HEK293 (cell line): Measurements from ENCODE around the gene FUT1.

ENCODE experiments used
- CTCF ChIA-PET: fragments of 350-600 bp; formaldehyde crosslinking; extraction: SDS; loops from one replicate; lab custom pipeline; 2021; ENCODE audit warnings: antibody characterized with exemption; lab: Yijun Ruan, JAX
- POLR2A ChIA-PET: fragments of 300-600 bp; formaldehyde crosslinking; extraction: SDS; loops from one replicate; lab custom pipeline; 2020; ENCODE audit warnings: antibody characterized with exemption, inconsistent platforms; lab: Yijun Ruan, JAX
- H3K27ac ChIP-seq: fragments of 200-500 bp; sonication (Bioruptor generic); 2 replicates; pipeline ENCODE4 v1.5.1; 2014; ENCODE audit warnings: low read depth, low read length, control low read depth, inconsistent platforms; ENCODE audit errors: extremely low read depth
- H3K36me3 ChIP-seq, 2 experiments: fragments of 200-500 bp in 1 of 2; sonication (Bioruptor generic) in 1 of 2; 1 replicate in 1 of 2; 2 replicates in 1 of 2; pipeline ENCODE4 v1.5.1; 2014 to 2017; ENCODE audit warnings: inconsistent platforms in 2 of 2, low read length in 2 of 2; ENCODE audit not compliant: control insufficient read depth in 2 of 2, insufficient read depth in 1 of 2
- H3K4me1 ChIP-seq: fragments of 200-500 bp; sonication (Bioruptor generic); 2 replicates; pipeline ENCODE4 v1.5.1; 2014; ENCODE audit warnings: mild to moderate bottlenecking, low read length, inconsistent platforms; ENCODE audit not compliant: control insufficient read depth, insufficient read depth
- H3K4me3 ChIP-seq: 2 replicates; pipeline ENCODE4 v1.5.1; 2011; ENCODE audit warnings: low read depth, mild to moderate bottlenecking, control low read depth, low read length, moderate library complexity
- H3K9me3 ChIP-seq: fragments of 200-500 bp; sonication (Bioruptor generic); 2 replicates; pipeline ENCODE4 v1.5.1; 2014; ENCODE audit warnings: low read depth, low read length, inconsistent platforms; ENCODE audit not compliant: control insufficient read depth, insufficient read depth
- BCL11A ChIP-seq: fragments of 450-650 bp; formaldehyde crosslinking; IDR thresholded peaks from 2 replicates; pipeline ENCODE4 v1.5.1; 2016; ENCODE audit warnings: low read depth, missing biosample characterization, missing genetic modification characterization
- BCL11B ChIP-seq: fragments of 450-650 bp; formaldehyde crosslinking; IDR thresholded peaks from 2 replicates; pipeline ENCODE4 v1.5.1; 2016; ENCODE audit warnings: low read depth, missing biosample characterization, missing genetic modification characterization
- KLF7 ChIP-seq: fragments of 450-650 bp; formaldehyde crosslinking; IDR thresholded peaks from 2 replicates; pipeline ENCODE4 v1.5.1; 2016; ENCODE audit warnings: missing biosample characterization, missing genetic modification characterization, borderline replicate concordance
- MYNN ChIP-seq: fragments of 450-650 bp; formaldehyde crosslinking; IDR thresholded peaks from 2 replicates; pipeline ENCODE4 v1.5.1; 2016; ENCODE audit warnings: missing biosample characterization, missing genetic modification characterization, borderline replicate concordance
- REPIN1 ChIP-seq: fragments of 450-650 bp; formaldehyde crosslinking; IDR thresholded peaks from 2 replicates; pipeline ENCODE4 v1.5.1; 2017; ENCODE audit warnings: missing biosample characterization, missing genetic modification characterization, low read depth
- SETDB1 ChIP-seq: IDR thresholded peaks from one replicate; pipeline ENCODE4 v1.6.1; 2017; ENCODE audit warnings: mild to moderate bottlenecking, low read length, moderate library complexity, mixed read lengths; ENCODE audit not compliant: insufficient read length
- SP7 ChIP-seq: fragments of 450-650 bp; formaldehyde crosslinking; IDR thresholded peaks from 2 replicates; pipeline ENCODE4 v1.5.1; 2016; ENCODE audit warnings: missing biosample characterization, missing genetic modification characterization
- TCF7L2 ChIP-seq: IDR thresholded peaks from 2 replicates; pipeline ENCODE4 v1.6.1; 2011; ENCODE audit warnings: low read depth, mild to moderate bottlenecking, inconsistent platforms, low read length, moderate library complexity, borderline replicate concordance
- YY1 ChIP-seq: fragments of 450-650 bp; formaldehyde crosslinking; IDR thresholded peaks from 2 replicates; pipeline ENCODE4 v1.5.1; 2018; ENCODE audit warnings: missing biosample characterization, missing genetic modification characterization
- ZBTB10 ChIP-seq: fragments of 450-650 bp; formaldehyde crosslinking; IDR thresholded peaks from 2 replicates; pipeline ENCODE4 v1.5.1; 2016; ENCODE audit warnings: missing biosample characterization, missing genetic modification characterization
- ZNF10 ChIP-seq: fragments of 450-650 bp; formaldehyde crosslinking; IDR thresholded peaks from 2 replicates; pipeline ENCODE4 v1.5.1; 2017; ENCODE audit warnings: missing biosample characterization, missing genetic modification characterization
- ZNF133 ChIP-seq: fragments of 450-650 bp; formaldehyde crosslinking; IDR thresholded peaks from 2 replicates; pipeline ENCODE4 v1.5.1; 2016; ENCODE audit warnings: missing biosample characterization, missing genetic modification characterization
- ZNF223 ChIP-seq: fragments of 450-650 bp; formaldehyde crosslinking; IDR thresholded peaks from 2 replicates; pipeline ENCODE4 v1.5.1; 2016; ENCODE audit warnings: missing biosample characterization, missing genetic modification characterization
- ZNF23 ChIP-seq: fragments of 450-650 bp; formaldehyde crosslinking; IDR thresholded peaks from 2 replicates; pipeline ENCODE4 v1.5.1; 2016; ENCODE audit warnings: missing biosample characterization, missing genetic modification characterization, borderline replicate concordance
- ZNF366 ChIP-seq: fragments of 450-650 bp; formaldehyde crosslinking; conservative IDR thresholded peaks from 2 replicates; pipeline ENCODE4 v1.5.1; 2016; ENCODE audit warnings: missing biosample characterization, missing genetic modification characterization
- ZNF394 ChIP-seq: fragments of 450-650 bp; formaldehyde crosslinking; IDR thresholded peaks from 2 replicates; pipeline ENCODE4 v1.5.1; 2016; ENCODE audit warnings: missing biosample characterization, missing genetic modification characterization, mild to moderate bottlenecking, moderate library complexity, borderline replicate concordance
- ZNF404 ChIP-seq: fragments of 450-650 bp; formaldehyde crosslinking; IDR thresholded peaks from 2 replicates; pipeline ENCODE4 v1.5.1; 2017; ENCODE audit warnings: missing biosample characterization, missing genetic modification characterization
- ZNF426 ChIP-seq: fragments of 450-650 bp; formaldehyde crosslinking; IDR thresholded peaks from 2 replicates; pipeline ENCODE4 v1.5.1; 2017; ENCODE audit warnings: missing biosample characterization, missing genetic modification characterization, mild to moderate bottlenecking, inconsistent platforms, moderate library complexity
- ZNF473 ChIP-seq: fragments of 450-650 bp; formaldehyde crosslinking; IDR thresholded peaks from 2 replicates; pipeline ENCODE4 v1.5.1; 2017; ENCODE audit warnings: missing biosample characterization, missing genetic modification characterization
- ZNF530 ChIP-seq: fragments of 450-650 bp; formaldehyde crosslinking; IDR thresholded peaks from 2 replicates; pipeline ENCODE4 v1.5.1; 2016; ENCODE audit warnings: low read depth, missing biosample characterization, missing genetic modification characterization
- ZNF549 ChIP-seq: fragments of 450-650 bp; IDR thresholded peaks from 2 replicates; pipeline ENCODE4 v1.5.1; 2018; ENCODE audit warnings: missing biosample characterization, missing genetic modification characterization, mild to moderate bottlenecking, inconsistent platforms, moderate library complexity
- ZNF560 ChIP-seq: fragments of 450-650 bp; formaldehyde crosslinking; IDR thresholded peaks from 2 replicates; pipeline ENCODE4 v1.5.1; 2017; ENCODE audit warnings: missing biosample characterization, missing genetic modification characterization, borderline replicate concordance
- ZNF561 ChIP-seq: fragments of 450-650 bp; IDR thresholded peaks from 2 replicates; pipeline ENCODE4 v1.5.1; 2018; ENCODE audit warnings: missing biosample characterization, missing genetic modification characterization, borderline replicate concordance
- ZNF580 ChIP-seq: fragments of 450-650 bp; formaldehyde crosslinking; IDR thresholded peaks from 2 replicates; pipeline ENCODE4 v1.5.1; 2016; ENCODE audit warnings: missing biosample characterization, missing genetic modification characterization
- ZNF610 ChIP-seq: fragments of 450-650 bp; formaldehyde crosslinking; IDR thresholded peaks from 2 replicates; pipeline ENCODE4 v1.5.1; 2016; ENCODE audit warnings: missing biosample characterization, missing genetic modification characterization, borderline replicate concordance
- ZNF76 ChIP-seq: fragments of 450-650 bp; formaldehyde crosslinking; IDR thresholded peaks from 2 replicates; pipeline ENCODE4; 2016; ENCODE audit warnings: low read depth, missing biosample characterization, missing genetic modification characterization, borderline replicate concordance
- ZNF776 ChIP-seq: fragments of 450-650 bp; formaldehyde crosslinking; IDR thresholded peaks from 2 replicates; pipeline ENCODE4 v1.5.0; 2017; ENCODE audit warnings: missing biosample characterization, missing genetic modification characterization, borderline replicate concordance
- ZNF791 ChIP-seq: fragments of 450-650 bp; formaldehyde crosslinking; IDR thresholded peaks from 2 replicates; pipeline ENCODE4 v1.5.1; 2016; ENCODE audit warnings: missing biosample characterization, missing genetic modification characterization
- TF ChIP-seq, protein P1 (sequence below): IDR thresholded peaks from 2 replicates; pipeline ENCODE4 v1.6.1; 2011; ENCODE audit warnings: mild to moderate bottlenecking, low read depth, low read length, borderline replicate concordance
- TF ChIP-seq, protein P2 (sequence below): fragments of 450-650 bp; IDR thresholded peaks from 2 replicates; pipeline ENCODE4 v1.5.1; 2018; ENCODE audit warnings: missing biosample characterization, missing genetic modification characterization
- TF ChIP-seq, protein P3 (sequence below): fragments of 450-650 bp; formaldehyde crosslinking; IDR thresholded peaks from 2 replicates; pipeline ENCODE4 v1.5.1; 2016; ENCODE audit warnings: missing biosample characterization, missing genetic modification characterization

Gene FUT1

DNA sequence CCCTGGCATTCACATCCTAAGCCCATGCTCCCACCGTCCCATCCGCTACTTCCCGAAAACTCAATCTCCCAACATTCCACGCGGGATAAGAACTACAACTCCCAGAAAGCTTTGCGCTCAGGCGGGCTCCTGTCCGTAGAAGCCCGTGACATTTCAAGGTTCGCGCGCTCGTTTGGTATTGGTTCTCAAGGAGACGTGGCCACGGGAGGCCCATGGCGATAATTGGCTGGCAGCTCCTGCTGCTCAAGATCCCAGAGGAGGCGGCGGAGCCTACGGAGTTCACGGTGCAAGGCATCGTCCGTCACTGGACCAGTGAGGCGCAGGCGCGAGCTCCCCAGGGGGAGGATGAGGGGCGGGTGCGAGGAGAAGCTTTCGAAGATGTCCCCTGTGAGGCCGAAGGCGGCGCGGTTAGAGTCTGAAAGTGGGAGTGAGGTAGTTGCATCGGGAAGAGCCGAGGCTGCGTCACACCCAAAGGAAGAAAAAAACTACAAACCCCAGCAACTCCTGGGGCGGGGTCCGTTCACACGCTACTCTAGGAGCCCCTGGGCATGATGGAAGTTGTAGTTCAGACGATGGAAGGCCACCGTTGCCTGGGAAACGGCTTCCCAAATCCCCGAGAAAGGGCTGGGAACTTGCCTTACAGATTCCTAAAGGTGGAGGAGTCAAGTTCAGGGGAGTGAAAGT is 31.7 kb downstream of the FUT1 start:
- CTCF ChIA-PET, result interaction anchor here (0.6 to 1.4 kb wide), 6 partner anchors 14 to 460 kb away, joined by 3 to 8 read pairs (median 3); no protein-coding TSS in a partner anchor
- H3K4me3 ChIP-seq, result peak overlapping the region; percentile 74
- POLR2A ChIA-PET, result interaction anchor here (0.5 to 2.5 kb wide), 9 partner anchors 18 to 724 kb away, joined by 3 to 20 read pairs (median 4); partner anchors contain the start of genes DHDH, IZUMO1, PPP1R15A and RPL18
- peak overlapping the region; percentile 75 for H3K27ac ChIP-seq
- H3K36me3 ChIP-seq, result no peaks in the 10 kb centered on the region
- no peaks in the 10 kb centered on the region for H3K9me3 ChIP-seq
- no peaks in the 10 kb centered on the region; the same call in 1 of the 2 replicates for H3K4me1 ChIP-seq
- TF ChIP-seq, protein P1, sequence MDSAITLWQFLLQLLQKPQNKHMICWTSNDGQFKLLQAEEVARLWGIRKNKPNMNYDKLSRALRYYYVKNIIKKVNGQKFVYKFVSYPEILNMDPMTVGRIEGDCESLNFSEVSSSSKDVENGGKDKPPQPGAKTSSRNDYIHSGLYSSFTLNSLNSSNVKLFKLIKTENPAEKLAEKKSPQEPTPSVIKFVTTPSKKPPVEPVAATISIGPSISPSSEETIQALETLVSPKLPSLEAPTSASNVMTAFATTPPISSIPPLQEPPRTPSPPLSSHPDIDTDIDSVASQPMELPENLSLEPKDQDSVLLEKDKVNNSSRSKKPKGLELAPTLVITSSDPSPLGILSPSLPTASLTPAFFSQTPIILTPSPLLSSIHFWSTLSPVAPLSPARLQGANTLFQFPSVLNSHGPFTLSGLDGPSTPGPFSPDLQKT, result no peak
- 0 out of 2 replicates have a peak, but pooled peaks have one; percentile 56 for TF ChIP-seq ZNF561 (tag by site-specific recombination)
- TF ChIP-seq ZNF530 (tag by site-specific recombination), result no peak
- no peak for TF ChIP-seq ZNF23 (tag by site-specific recombination)
- no peak for TF ChIP-seq ZNF549 (tag by site-specific recombination)
- TF ChIP-seq KLF7 (tag by site-specific recombination), result peak; percentile 71; the same call in 1 of the 2 replicates
- TF ChIP-seq ZNF133 (tag by site-specific recombination), result no peak
- TF ChIP-seq ZNF473 (tag by site-specific recombination), result no peak
- no peak for TF ChIP-seq BCL11B (tag by site-specific recombination)
- TF ChIP-seq ZNF610, result no peak
- TF ChIP-seq ZNF10 (tag by site-specific recombination), result no peak
- TF ChIP-seq ZNF560 (tag by site-specific recombination), result no peak
- TF ChIP-seq ZNF580, result no peak
- no peak for TF ChIP-seq ZNF791
- no peak for TF ChIP-seq BCL11A (tag by site-specific recombination)
- no peak for TF ChIP-seq REPIN1 (tag by site-specific recombination)
- TF ChIP-seq, protein P2, sequence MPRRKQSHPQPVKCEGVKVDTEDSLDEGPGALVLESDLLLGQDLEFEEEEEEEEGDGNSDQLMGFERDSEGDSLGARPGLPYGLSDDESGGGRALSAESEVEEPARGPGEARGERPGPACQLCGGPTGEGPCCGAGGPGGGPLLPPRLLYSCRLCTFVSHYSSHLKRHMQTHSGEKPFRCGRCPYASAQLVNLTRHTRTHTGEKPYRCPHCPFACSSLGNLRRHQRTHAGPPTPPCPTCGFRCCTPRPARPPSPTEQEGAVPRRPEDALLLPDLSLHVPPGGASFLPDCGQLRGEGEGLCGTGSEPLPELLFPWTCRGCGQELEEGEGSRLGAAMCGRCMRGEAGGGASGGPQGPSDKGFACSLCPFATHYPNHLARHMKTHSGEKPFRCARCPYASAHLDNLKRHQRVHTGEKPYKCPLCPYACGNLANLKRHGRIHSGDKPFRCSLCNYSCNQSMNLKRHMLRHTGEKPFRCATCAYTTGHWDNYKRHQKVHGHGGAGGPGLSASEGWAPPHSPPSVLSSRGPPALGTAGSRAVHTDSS (tag by site-specific recombination), result no peak
- TF ChIP-seq SP7 (tag by site-specific recombination), result peak; percentile 21; the same call in 1 of the 2 replicates
- no peak for TF ChIP-seq ZNF426
- no peak for TF ChIP-seq TCF7L2
- TF ChIP-seq ZNF76 (tag by site-specific recombination), result peak; percentile 95
- no peak for TF ChIP-seq YY1 (tag by site-specific recombination)
- TF ChIP-seq ZNF223 (tag by site-specific recombination), result no peak
- TF ChIP-seq, protein P3, sequence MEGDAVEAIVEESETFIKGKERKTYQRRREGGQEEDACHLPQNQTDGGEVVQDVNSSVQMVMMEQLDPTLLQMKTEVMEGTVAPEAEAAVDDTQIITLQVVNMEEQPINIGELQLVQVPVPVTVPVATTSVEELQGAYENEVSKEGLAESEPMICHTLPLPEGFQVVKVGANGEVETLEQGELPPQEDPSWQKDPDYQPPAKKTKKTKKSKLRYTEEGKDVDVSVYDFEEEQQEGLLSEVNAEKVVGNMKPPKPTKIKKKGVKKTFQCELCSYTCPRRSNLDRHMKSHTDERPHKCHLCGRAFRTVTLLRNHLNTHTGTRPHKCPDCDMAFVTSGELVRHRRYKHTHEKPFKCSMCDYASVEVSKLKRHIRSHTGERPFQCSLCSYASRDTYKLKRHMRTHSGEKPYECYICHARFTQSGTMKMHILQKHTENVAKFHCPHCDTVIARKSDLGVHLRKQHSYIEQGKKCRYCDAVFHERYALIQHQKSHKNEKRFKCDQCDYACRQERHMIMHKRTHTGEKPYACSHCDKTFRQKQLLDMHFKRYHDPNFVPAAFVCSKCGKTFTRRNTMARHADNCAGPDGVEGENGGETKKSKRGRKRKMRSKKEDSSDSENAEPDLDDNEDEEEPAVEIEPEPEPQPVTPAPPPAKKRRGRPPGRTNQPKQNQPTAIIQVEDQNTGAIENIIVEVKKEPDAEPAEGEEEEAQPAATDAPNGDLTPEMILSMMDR (tag by site-specific recombination), result no peak
- no peak for TF ChIP-seq SETDB1
- peak; percentile 96 for TF ChIP-seq ZNF394 (tag by site-specific recombination)
- no peak for TF ChIP-seq MYNN
- no peak for TF ChIP-seq ZNF404 (tag by site-specific recombination)
- TF ChIP-seq ZNF366 (tag by site-specific recombination), result peak; percentile 60
- TF ChIP-seq ZNF776 (tag by site-specific recombination), result no peak
- TF ChIP-seq ZBTB10 (tag by site-specific recombination), result 0 out of 2 replicates have a peak, but pooled peaks have one; percentile 8
